ENCODE results near the gene HBP1. TPM values are rescaled to one million over a fixed set of nuclear protein-coding genes. Genes with fewer than 3 reads are reported as not detected.

The HBP1 gene
- total and polyA plus RNA-seq, 4 donors: 22.1 to 187 (median 46.1) TPM

DNA sequence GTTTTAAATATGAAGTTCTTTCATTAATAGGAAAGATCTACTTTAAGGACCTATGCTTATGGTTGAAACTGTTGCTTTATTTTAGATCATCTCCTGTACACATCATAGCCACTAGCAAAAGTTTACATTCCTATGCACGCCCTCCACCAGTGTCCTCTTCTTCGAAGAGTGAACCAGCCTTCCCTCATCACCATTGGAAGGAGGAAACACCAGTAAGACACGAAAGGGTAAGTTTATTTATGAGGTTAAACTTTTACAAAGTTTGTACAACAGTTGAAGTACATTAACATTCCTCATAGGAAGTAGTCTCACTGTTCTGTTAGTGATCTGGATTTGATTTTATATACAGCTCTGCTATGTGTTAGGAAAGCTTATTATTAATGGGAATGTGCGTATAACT is 16.9 kb downstream of the HBP1 start:
- TF ChIP-seq, protein P1, sequence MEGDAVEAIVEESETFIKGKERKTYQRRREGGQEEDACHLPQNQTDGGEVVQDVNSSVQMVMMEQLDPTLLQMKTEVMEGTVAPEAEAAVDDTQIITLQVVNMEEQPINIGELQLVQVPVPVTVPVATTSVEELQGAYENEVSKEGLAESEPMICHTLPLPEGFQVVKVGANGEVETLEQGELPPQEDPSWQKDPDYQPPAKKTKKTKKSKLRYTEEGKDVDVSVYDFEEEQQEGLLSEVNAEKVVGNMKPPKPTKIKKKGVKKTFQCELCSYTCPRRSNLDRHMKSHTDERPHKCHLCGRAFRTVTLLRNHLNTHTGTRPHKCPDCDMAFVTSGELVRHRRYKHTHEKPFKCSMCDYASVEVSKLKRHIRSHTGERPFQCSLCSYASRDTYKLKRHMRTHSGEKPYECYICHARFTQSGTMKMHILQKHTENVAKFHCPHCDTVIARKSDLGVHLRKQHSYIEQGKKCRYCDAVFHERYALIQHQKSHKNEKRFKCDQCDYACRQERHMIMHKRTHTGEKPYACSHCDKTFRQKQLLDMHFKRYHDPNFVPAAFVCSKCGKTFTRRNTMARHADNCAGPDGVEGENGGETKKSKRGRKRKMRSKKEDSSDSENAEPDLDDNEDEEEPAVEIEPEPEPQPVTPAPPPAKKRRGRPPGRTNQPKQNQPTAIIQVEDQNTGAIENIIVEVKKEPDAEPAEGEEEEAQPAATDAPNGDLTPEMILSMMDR (IDR thresholded peaks at IDR 0.05; ENCODE audit: control extremely low read depth, extremely low read depth): no peak
- DNase-seq: no peak
- Histone ChIP-seq H3K4me3 (no peak overlapping the region), H3K36me3 (ENCODE audit: control insufficient read depth in 4 of 4, insufficient read depth in 4 of 4, low read length in 4 of 4) (peaks cover 11 to 42% (median 15%) of the 10 kb centered on the region in 4 donors), H3K27me3 (ENCODE audit: control insufficient read depth in 3 of 3, insufficient read depth in 3 of 3, low read length in 2 of 3) (no peaks in the 10 kb centered on the region), H3K9me3 (ENCODE audit: control insufficient read depth in 4 of 4, insufficient read depth in 3 of 4, low read length in 3 of 4) (no peaks in the 10 kb centered on the region), H3K9ac (ENCODE audit: insufficient read depth in 1 of 2, low read length in 2 of 2) (no peak overlapping the region), H3K27ac (ENCODE audit: low read depth in 1 of 2, low read length in 1 of 2) (no peak overlapping the region), H3K4me1 (ENCODE audit: control insufficient read depth in 5 of 5, insufficient read depth in 5 of 5, low read length in 5 of 5) (peaks cover 0 to under 1% (median 0%) of the 10 kb centered on the region in 5 donors)
- WGBS, 2 donors: 75 to 76% methylated on average over 4 of the region's 4 CpGs
- no peak for ATAC-seq (ENCODE audit: insufficient read depth, low FRiP score)

DNA sequence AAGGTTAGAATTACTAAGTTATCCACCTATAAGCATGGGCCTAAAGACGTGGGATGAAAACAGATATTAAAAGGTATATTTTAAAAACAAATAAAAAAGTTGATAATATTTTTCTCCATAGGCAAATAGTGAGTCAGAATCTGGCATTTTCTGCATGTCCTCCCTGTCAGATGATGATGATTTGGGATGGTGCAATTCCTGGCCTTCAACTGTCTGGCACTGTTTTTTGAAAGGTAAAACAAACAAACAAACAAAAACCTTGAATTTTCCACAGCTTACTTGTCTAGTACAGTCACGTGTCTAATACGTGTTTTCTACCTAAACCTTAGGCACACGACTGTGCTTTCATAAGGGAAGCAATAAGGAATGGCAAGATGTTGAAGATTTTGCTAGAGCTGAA is 17.4 kb downstream of the HBP1 start:
- no peak overlapping the region for H3K27ac ChIP-seq (ENCODE audit: low read depth in 1 of 2, low read length in 1 of 2)
- H3K9ac ChIP-seq (ENCODE audit: insufficient read depth in 1 of 2, low read length in 2 of 2): no peak overlapping the region
- H3K9me3 ChIP-seq (ENCODE audit: control insufficient read depth in 4 of 4, insufficient read depth in 3 of 4, low read length in 3 of 4): no peaks in the 10 kb centered on the region
- H3K36me3 ChIP-seq (ENCODE audit: control insufficient read depth in 4 of 4, insufficient read depth in 4 of 4, low read length in 4 of 4): peaks cover 11 to 44% (median 16%) of the 10 kb centered on the region in 4 donors
- H3K4me1 ChIP-seq (ENCODE audit: control insufficient read depth in 5 of 5, insufficient read depth in 5 of 5, low read length in 5 of 5): no peaks in the 10 kb centered on the region
- H3K27me3 ChIP-seq (ENCODE audit: control insufficient read depth in 3 of 3, insufficient read depth in 3 of 3, low read length in 2 of 3): no peaks in the 10 kb centered on the region
- TF ChIP-seq, protein P1 (IDR thresholded peaks at IDR 0.05; ENCODE audit: control extremely low read depth, extremely low read depth): no peak
- 96 to 97% methylated on average over 4 of the region's 4 CpGs for WGBS, 2 donors
- DNase-seq: no peak
- ATAC-seq (ENCODE audit: insufficient read depth, low FRiP score): no peak
- no peak overlapping the region for H3K4me3 ChIP-seq

DNA sequence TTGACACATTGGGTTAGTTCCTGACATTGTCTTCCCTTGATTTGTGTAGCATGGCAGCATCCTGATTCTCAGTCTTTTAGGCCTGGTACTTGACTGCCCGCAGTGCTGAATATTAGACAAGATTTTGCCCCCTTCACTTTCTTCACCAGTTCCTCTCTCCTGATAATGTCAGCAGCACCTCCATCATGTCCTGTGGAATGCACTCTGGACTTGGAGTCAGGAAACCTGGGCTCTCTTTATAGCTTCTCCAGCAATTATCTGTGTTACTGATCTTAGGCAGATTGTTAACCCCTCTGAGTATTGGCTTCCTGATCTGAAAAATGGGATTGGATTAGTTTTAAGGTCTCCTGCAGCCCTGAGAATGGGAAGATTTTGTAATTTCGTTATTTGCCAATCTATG is 19.0 kb downstream of the HBP1 start:
- DNase-seq (no peak), ATAC-seq (ENCODE audit: insufficient read depth, low FRiP score) (no peak)
- TF ChIP-seq, protein P1 (IDR thresholded peaks at IDR 0.05; ENCODE audit: control extremely low read depth, extremely low read depth): no peak
- no peaks in the 10 kb centered on the region for H3K27me3 ChIP-seq (ENCODE audit: control insufficient read depth in 3 of 3, insufficient read depth in 3 of 3, low read length in 2 of 3)
- peaks cover 12 to 44% (median 16%) of the 10 kb centered on the region in 4 donors for H3K36me3 ChIP-seq (ENCODE audit: control insufficient read depth in 4 of 4, insufficient read depth in 4 of 4, low read length in 4 of 4)
- no peak overlapping the region for H3K9ac ChIP-seq (ENCODE audit: insufficient read depth in 1 of 2, low read length in 2 of 2)
- no peak overlapping the region for H3K4me3 ChIP-seq
- no peaks in the 10 kb centered on the region for H3K4me1 ChIP-seq (ENCODE audit: control insufficient read depth in 5 of 5, insufficient read depth in 5 of 5, low read length in 5 of 5)
- WGBS, 2 donors: 80 to 88% methylated on average over 2 of the region's 2 CpGs
- H3K9me3 ChIP-seq (ENCODE audit: control insufficient read depth in 4 of 4, insufficient read depth in 3 of 4, low read length in 3 of 4): no peaks in the 10 kb centered on the region
- H3K27ac ChIP-seq (ENCODE audit: low read depth in 1 of 2, low read length in 1 of 2): no peak overlapping the region

DNA sequence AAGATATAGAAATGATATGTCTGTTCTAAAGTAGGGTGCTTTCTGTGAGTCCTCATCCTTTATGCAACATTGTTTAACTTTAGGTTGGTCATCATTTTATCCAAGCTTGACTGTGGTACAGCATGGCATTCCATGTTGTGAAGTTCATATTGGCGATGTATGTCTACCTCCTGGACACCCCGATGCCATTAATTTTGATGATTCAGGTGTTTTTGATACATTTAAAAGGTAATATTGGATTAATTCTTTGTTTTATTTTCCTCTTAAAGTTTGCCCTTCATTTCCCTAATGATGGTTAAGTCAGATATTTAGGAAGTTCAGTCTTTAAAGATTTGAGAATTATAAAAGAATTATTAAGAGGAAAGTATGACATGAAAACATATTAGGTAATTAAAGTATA is 21.3 kb downstream of the HBP1 start:
- H3K27me3 ChIP-seq (ENCODE audit: control insufficient read depth in 3 of 3, insufficient read depth in 3 of 3, low read length in 2 of 3): no peaks in the 10 kb centered on the region
- no peaks in the 10 kb centered on the region for H3K4me1 ChIP-seq (ENCODE audit: control insufficient read depth in 5 of 5, insufficient read depth in 5 of 5, low read length in 5 of 5)
- no peaks in the 10 kb centered on the region for H3K9me3 ChIP-seq (ENCODE audit: control insufficient read depth in 4 of 4, insufficient read depth in 3 of 4, low read length in 3 of 4)
- ATAC-seq (ENCODE audit: insufficient read depth, low FRiP score): no peak
- DNase-seq: no peak
- WGBS, 2 donors: 96 to 97% methylated on average over 2 of the region's 2 CpGs
- H3K27ac ChIP-seq (ENCODE audit: low read depth in 1 of 2, low read length in 1 of 2): no peak overlapping the region
- peaks cover 6 to 36% (median 15%) of the 10 kb centered on the region in 4 donors for H3K36me3 ChIP-seq (ENCODE audit: control insufficient read depth in 4 of 4, insufficient read depth in 4 of 4, low read length in 4 of 4)
- no peak overlapping the region for H3K9ac ChIP-seq (ENCODE audit: insufficient read depth in 1 of 2, low read length in 2 of 2)
- no peak overlapping the region for H3K4me3 ChIP-seq
- TF ChIP-seq, protein P1 (IDR thresholded peaks at IDR 0.05; ENCODE audit: control extremely low read depth, extremely low read depth): no peak
